Parathyroid adenoma (tissue), 2 donors: ENCODE results near the gene TIMP3.

ENCODE experiments used
- H2AFZ ChIP-seq: fragments of 300-600 bp; sonication (generic); one replicate; pipeline ENCODE4 v1.7.0; 2017; ENCODE audit warnings: antibody characterized with exemption, mild to moderate bottlenecking
- H3K27ac ChIP-seq: fragments of 300-600 bp; sonication (generic); one replicate; pipeline ENCODE4 v1.7.0; 2017
- H3K27me3 ChIP-seq: fragments of 300-600 bp; sonication (generic); one replicate; pipeline ENCODE4 v1.7.0; 2017; ENCODE audit warnings: low read length; ENCODE audit not compliant: control insufficient read depth, insufficient read depth
- H3K36me3 ChIP-seq: fragments of 300-600 bp; sonication (generic); one replicate; pipeline ENCODE4 v1.7.0; 2017; ENCODE audit warnings: low read length; ENCODE audit not compliant: control insufficient read depth, insufficient read depth
- H3K4me1 ChIP-seq: fragments of 300-600 bp; sonication (generic); one replicate; pipeline ENCODE4 v1.7.0; 2017; ENCODE audit warnings: control low read depth
- H3K4me2 ChIP-seq: fragments of 300-600 bp; sonication (generic); one replicate; pipeline ENCODE4 v1.7.0; 2017; ENCODE audit warnings: low read length
- H3K4me3 ChIP-seq: fragments of 300-600 bp; sonication (generic); one replicate; pipeline ENCODE4 v1.7.0; 2017; ENCODE audit warnings: low read depth, low read length
- H3K79me2 ChIP-seq: fragments of 300-600 bp; sonication (generic); one replicate; pipeline ENCODE4 v1.7.0; 2017; ENCODE audit warnings: control low read depth
- H3K9ac ChIP-seq: fragments of 300-600 bp; sonication (generic); one replicate; pipeline ENCODE4 v1.7.0; 2017; ENCODE audit warnings: mild to moderate bottlenecking
- H3K9me3 ChIP-seq: fragments of 300-600 bp; sonication (generic); one replicate; pipeline ENCODE4 v1.7.0; 2017; ENCODE audit warnings: low read length; ENCODE audit not compliant: control insufficient read depth
- CTCF ChIP-seq: fragments of 300-600 bp; sonication (generic); IDR thresholded peaks from one replicate; pipeline ENCODE4 v1.7.0; 2017; ENCODE audit warnings: antibody characterized with exemption, mild to moderate bottlenecking
- donor health status: primary hyperparathyroidism.

The TIMP3 gene

GRCh38 chr22:32862083-32862482, 60.6 kb downstream of the TIMP3 start:
- no peaks in the 10 kb centered on the region for H3K27me3 ChIP-seq
- no peak for TF ChIP-seq CTCF
- H3K36me3 ChIP-seq, result no peaks in the 10 kb centered on the region
- H2AFZ ChIP-seq, result no peak overlapping the region
- H3K9me3 ChIP-seq, result no peaks in the 10 kb centered on the region
- no peak overlapping the region for H3K9ac ChIP-seq
- H3K79me2 ChIP-seq, result no peaks in the 10 kb centered on the region
- no peak overlapping the region for H3K4me3 ChIP-seq
- H3K4me1 ChIP-seq, result no peaks in the 10 kb centered on the region
- no peak overlapping the region for H3K27ac ChIP-seq
- H3K4me2 ChIP-seq, result no peak overlapping the region

GRCh38 chr22:32862936-32863661, 61.6 kb downstream of the TIMP3 start:
- H3K27me3 ChIP-seq, result no peaks in the 10 kb centered on the region
- no peaks in the 10 kb centered on the region for H3K79me2 ChIP-seq
- H3K4me3 ChIP-seq, result no peak overlapping the region
- H3K4me1 ChIP-seq, result no peaks in the 10 kb centered on the region
- H3K27ac ChIP-seq, result no peak overlapping the region
- no peaks in the 10 kb centered on the region for H3K9me3 ChIP-seq
- no peak for TF ChIP-seq CTCF
- no peak overlapping the region for H2AFZ ChIP-seq
- H3K36me3 ChIP-seq, result no peaks in the 10 kb centered on the region
- H3K9ac ChIP-seq, result no peak overlapping the region
- H3K4me2 ChIP-seq, result no peak overlapping the region

GRCh38 chr22:32864041-32864440, 62.5 kb downstream of the TIMP3 start:
- Histone ChIP-seq H3K79me2 (no peaks in the 10 kb centered on the region), H2AFZ (no peak overlapping the region), H3K9ac (no peak overlapping the region), H3K4me1 (no peaks in the 10 kb centered on the region), H3K4me2 (no peak overlapping the region), H3K4me3 (no peak overlapping the region), H3K27ac (no peak overlapping the region), H3K27me3 (no peaks in the 10 kb centered on the region), H3K36me3 (no peaks in the 10 kb centered on the region), H3K9me3 (no peaks in the 10 kb centered on the region)
- TF ChIP-seq CTCF, result no peak

DNA sequence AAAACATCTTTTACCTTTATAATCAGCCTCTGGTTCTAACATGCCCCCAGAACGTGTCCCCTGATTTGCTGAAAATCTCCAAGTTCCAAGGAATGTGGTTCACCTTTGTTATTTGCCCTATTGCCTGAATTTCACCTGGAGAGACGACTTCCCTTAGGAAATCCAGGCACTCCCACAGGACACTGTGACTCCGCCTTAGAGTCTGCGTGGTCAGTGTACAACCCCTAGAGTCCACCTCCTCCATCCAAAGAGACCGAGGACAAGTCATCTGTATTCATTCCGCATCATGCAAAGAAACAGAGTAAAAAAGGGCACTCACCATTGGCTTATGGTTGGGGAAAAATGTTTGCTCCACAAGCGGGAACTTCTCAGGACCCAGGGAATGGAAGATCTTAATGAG, 63.1 kb downstream of the TIMP3 start:
- H3K9ac ChIP-seq, result no peak overlapping the region
- no peak overlapping the region for H3K4me3 ChIP-seq
- no peaks in the 10 kb centered on the region for H3K9me3 ChIP-seq
- H2AFZ ChIP-seq, result no peak overlapping the region
- H3K27me3 ChIP-seq, result no peaks in the 10 kb centered on the region
- H3K4me1 ChIP-seq, result no peaks in the 10 kb centered on the region
- H3K27ac ChIP-seq, result no peak overlapping the region
- H3K79me2 ChIP-seq, result no peaks in the 10 kb centered on the region
- TF ChIP-seq CTCF, result no peak
- H3K4me2 ChIP-seq, result no peak overlapping the region
- no peaks in the 10 kb centered on the region for H3K36me3 ChIP-seq

DNA sequence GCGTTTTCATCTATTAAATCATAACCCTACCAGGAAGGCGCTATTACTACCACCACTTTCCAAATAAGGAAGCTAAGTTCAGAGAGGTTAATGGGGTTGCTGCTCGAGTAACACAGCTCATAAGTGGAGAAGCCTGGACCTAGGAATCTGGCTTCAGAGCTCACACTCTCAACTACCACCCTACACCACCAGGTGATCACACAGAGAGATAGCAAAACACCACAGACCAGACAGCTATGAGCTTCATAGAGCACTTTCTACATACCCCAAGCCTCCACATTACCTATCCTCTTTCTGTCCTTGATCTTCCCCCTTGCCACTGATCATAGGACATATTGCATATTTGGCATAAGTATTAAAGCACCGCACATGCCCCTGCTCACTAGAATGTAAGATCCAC, 65.4 kb downstream of the TIMP3 start:
- no peak overlapping the region for H2AFZ ChIP-seq
- no peak overlapping the region for H3K27ac ChIP-seq
- H3K36me3 ChIP-seq, result no peaks in the 10 kb centered on the region
- H3K9me3 ChIP-seq, result no peaks in the 10 kb centered on the region
- H3K27me3 ChIP-seq, result no peaks in the 10 kb centered on the region
- no peaks in the 10 kb centered on the region for H3K79me2 ChIP-seq
- H3K4me3 ChIP-seq, result no peak overlapping the region
- no peaks in the 10 kb centered on the region for H3K4me1 ChIP-seq
- no peak overlapping the region for H3K4me2 ChIP-seq
- H3K9ac ChIP-seq, result no peak overlapping the region
- no peak for TF ChIP-seq CTCF
